HEK293 (cell line): ENCODE measurements around the gene PKDREJ.

ENCODE experiments used
- ZNF558 ChIP-seq: fragments of 450-650 bp; formaldehyde crosslinking; IDR thresholded peaks from 2 replicates; pipeline ENCODE4 v1.5.1; 2016; ENCODE audit warnings: missing biosample characterization, missing genetic modification characterization
- TF ChIP-seq, protein P1 (sequence below): fragments of 450-650 bp; formaldehyde crosslinking; IDR thresholded peaks from 2 replicates; pipeline ENCODE4 v1.5.1; 2016; ENCODE audit warnings: missing biosample characterization, missing genetic modification characterization

DNA sequence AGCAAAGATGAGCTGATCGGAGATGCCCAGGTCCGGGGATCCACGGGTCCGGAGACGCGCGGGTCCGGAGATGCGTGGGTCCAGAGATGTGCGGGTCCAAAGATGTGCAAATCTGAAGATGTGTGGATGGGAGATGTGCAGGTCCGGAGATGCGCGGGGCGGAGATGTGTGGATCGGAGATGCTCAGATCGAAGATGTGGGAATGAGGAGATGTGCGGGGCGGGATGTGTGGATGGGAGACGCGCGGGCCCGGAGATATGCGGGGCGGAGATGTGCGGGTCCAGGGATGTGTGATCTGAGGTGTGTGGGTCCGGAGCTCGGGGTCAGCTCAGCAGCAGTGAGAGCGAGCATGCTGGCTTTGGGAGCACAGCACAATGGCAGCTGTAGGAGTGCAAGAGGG is 48.5 kb downstream of the PKDREJ start:
- TF ChIP-seq, protein P1, sequence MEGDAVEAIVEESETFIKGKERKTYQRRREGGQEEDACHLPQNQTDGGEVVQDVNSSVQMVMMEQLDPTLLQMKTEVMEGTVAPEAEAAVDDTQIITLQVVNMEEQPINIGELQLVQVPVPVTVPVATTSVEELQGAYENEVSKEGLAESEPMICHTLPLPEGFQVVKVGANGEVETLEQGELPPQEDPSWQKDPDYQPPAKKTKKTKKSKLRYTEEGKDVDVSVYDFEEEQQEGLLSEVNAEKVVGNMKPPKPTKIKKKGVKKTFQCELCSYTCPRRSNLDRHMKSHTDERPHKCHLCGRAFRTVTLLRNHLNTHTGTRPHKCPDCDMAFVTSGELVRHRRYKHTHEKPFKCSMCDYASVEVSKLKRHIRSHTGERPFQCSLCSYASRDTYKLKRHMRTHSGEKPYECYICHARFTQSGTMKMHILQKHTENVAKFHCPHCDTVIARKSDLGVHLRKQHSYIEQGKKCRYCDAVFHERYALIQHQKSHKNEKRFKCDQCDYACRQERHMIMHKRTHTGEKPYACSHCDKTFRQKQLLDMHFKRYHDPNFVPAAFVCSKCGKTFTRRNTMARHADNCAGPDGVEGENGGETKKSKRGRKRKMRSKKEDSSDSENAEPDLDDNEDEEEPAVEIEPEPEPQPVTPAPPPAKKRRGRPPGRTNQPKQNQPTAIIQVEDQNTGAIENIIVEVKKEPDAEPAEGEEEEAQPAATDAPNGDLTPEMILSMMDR (tag by site-specific recombination) = no peak
- TF ChIP-seq ZNF558 (tag by site-specific recombination) = no peak
